SK-N-SH (cell line): ENCODE measurements around the gene IRF1. TPM values are rescaled to one million over a fixed set of nuclear protein-coding genes. Genes with fewer than 3 reads are reported as not detected.

Experiments used
- CTCF ChIA-PET: fragments of 300-600, 350-600 bp; formaldehyde crosslinking; extraction: SDS; loops from one replicate; lab custom pipeline; 2021; lab: Yijun Ruan, JAX
- POLR2A ChIA-PET: fragments of 350-600 bp; sonication (Branson Sonifier 250); formaldehyde crosslinking; extraction: SDS; loops from one replicate; lab custom pipeline; 2020; ENCODE audit warnings: antibody characterized with exemption, inconsistent platforms; lab: Yijun Ruan, JAX
- DNase-seq: peaks from one replicate; pipeline ENCODE4 v3.0.0; 2012
- H2AFZ ChIP-seq: fragments of 200-600 bp; sonication (generic); 2 replicates; pipeline ENCODE4 v1.8.1; 2016; ENCODE audit warnings: antibody characterized with exemption, mild to moderate bottlenecking, low read depth
- H3F3A ChIP-seq: fragments of 200-600 bp; sonication (generic); replicated peaks from 2 replicates; pipeline ENCODE3; 2016; ENCODE audit warnings: antibody characterized with exemption, mild to moderate bottlenecking; ENCODE audit not compliant: insufficient read depth
- H3K27ac ChIP-seq, 2 experiments: fragments of 200-500 bp in 1 of 2; fragments of 200-600 bp in 1 of 2; sonication (Bioruptor generic) in 1 of 2; sonication (generic), shearing (Covaris generic) in 1 of 2; 2 replicates each; pipeline versions ENCODE4 v1.5.1 to v1.6.1; 2014 to 2016; ENCODE audit warnings: low read depth in 2 of 2, inconsistent platforms in 1 of 2, low read length in 1 of 2, mild to moderate bottlenecking in 1 of 2, mixed read lengths in 1 of 2
- H3K27me3 ChIP-seq: fragments of 200-600 bp; sonication (generic), shearing (Covaris generic); 2 replicates; pipeline ENCODE4 v1.6.1; 2016; ENCODE audit warnings: mixed run types; ENCODE audit not compliant: insufficient read depth
- H3K36me3 ChIP-seq, 2 experiments: fragments of 200-500 bp in 1 of 2; fragments of 200-600 bp in 1 of 2; sonication (Bioruptor generic) in 1 of 2; sonication (generic) in 1 of 2; replicated peaks in 1 of 2; 2 replicates each; pipeline versions ENCODE3 to v1.5.1; 2014 to 2016; ENCODE audit warnings: low read length in 1 of 2, mild to moderate bottlenecking in 1 of 2; ENCODE audit not compliant: insufficient read depth in 2 of 2, control insufficient read depth in 1 of 2
- H3K4me1 ChIP-seq, 2 experiments: fragments of 200-500 bp in 1 of 2; fragments of 200-600 bp in 1 of 2; sonication (Bioruptor generic) in 1 of 2; sonication (generic), shearing (Covaris generic) in 1 of 2; 2 replicates each; pipeline versions ENCODE4 v1.5.1 to v1.6.1; 2014 to 2016; ENCODE audit warnings: low read depth in 1 of 2, low read length in 1 of 2, mixed run types in 1 of 2; ENCODE audit not compliant: insufficient read depth in 2 of 2, control insufficient read depth in 1 of 2
- H3K4me2 ChIP-seq: fragments of 200-600 bp; sonication (generic), shearing (Covaris generic); 2 replicates; pipeline ENCODE4 v1.6.1; 2017; ENCODE audit warnings: mixed run types
- H3K4me3 ChIP-seq, 2 experiments: fragments of 200-500 bp in 1 of 2; fragments of 200-600 bp in 1 of 2; sonication (Bioruptor generic) in 1 of 2; sonication (generic), shearing (Covaris generic) in 1 of 2; 2 replicates each; pipeline versions ENCODE4 v1.5.1 to v1.8.1; 2014 to 2016; ENCODE audit warnings: low read depth in 2 of 2, inconsistent platforms in 1 of 2, low read length in 1 of 2, mild to moderate bottlenecking in 1 of 2, mixed read lengths in 1 of 2, moderate library complexity in 1 of 2
- H3K79me2 ChIP-seq: fragments of 200-600 bp; sonication (generic); 2 replicates; pipeline ENCODE4 v1.8.1; 2017; ENCODE audit warnings: mild to moderate bottlenecking; ENCODE audit not compliant: insufficient read depth
- H3K9ac ChIP-seq: fragments of 200-600 bp; sonication (generic); 2 replicates; pipeline ENCODE4 v1.6.1; 2017; ENCODE audit warnings: mixed run types
- H3K9me2 ChIP-seq: fragments of 200-600 bp; sonication (generic); 2 replicates; pipeline ENCODE4 v1.6.1; 2017; ENCODE audit warnings: mixed run types
- H3K9me3 ChIP-seq: fragments of 200-600 bp; sonication (generic); 2 replicates; pipeline ENCODE4 v1.6.1; 2017; ENCODE audit warnings: mixed run types, mild to moderate bottlenecking, moderate library complexity
- H4K20me1 ChIP-seq: fragments of 200-600 bp; sonication (generic); 2 replicates; pipeline ENCODE4 v1.6.1; 2017; ENCODE audit warnings: mild to moderate bottlenecking, mixed run types; ENCODE audit not compliant: insufficient read depth
- CTCF ChIP-seq: fragments of 200-600 bp; sonication (generic); IDR thresholded peaks from 2 replicates; pipeline ENCODE4 v1.6.1; 2017; ENCODE audit warnings: antibody characterized with exemption, mild to moderate bottlenecking, moderate library complexity
- EP300 ChIP-seq, 2 experiments: IDR thresholded peaks; 2 replicates each; pipeline versions ENCODE4 v1.4.0 to v1.6.1; 2012; ENCODE audit warnings: borderline replicate concordance in 1 of 2, low read depth in 1 of 2, low read length in 1 of 2
- EZH2phosphoT487 ChIP-seq: fragments of 200-600 bp; sonication (generic); IDR thresholded peaks from 2 replicates; pipeline ENCODE4 v1.6.1; 2017; ENCODE audit warnings: low read depth, mixed run types, mild to moderate bottlenecking, antibody characterized with exemption, moderate library complexity, borderline replicate concordance
- GABPA ChIP-seq: IDR thresholded peaks from 2 replicates; pipeline ENCODE4 v1.4.0; 2012; ENCODE audit warnings: low read depth, mild to moderate bottlenecking
- JUND ChIP-seq: IDR thresholded peaks from 2 replicates; pipeline ENCODE4 v1.4.0; 2012
- MAX ChIP-seq: IDR thresholded peaks from 2 replicates; pipeline ENCODE4 v1.4.0; 2012; ENCODE audit warnings: low read depth
- NFIC ChIP-seq: IDR thresholded peaks from 2 replicates; pipeline ENCODE4 v1.4.0; 2012; ENCODE audit warnings: borderline replicate concordance
- PBX3 ChIP-seq: IDR thresholded peaks from 2 replicates; pipeline ENCODE4; 2012
- POLR2AphosphoS5 ChIP-seq: IDR thresholded peaks from 2 replicates; pipeline ENCODE4 v1.6.1; 2012; ENCODE audit warnings: low read depth, low read length
- RAD21 ChIP-seq: IDR thresholded peaks from 2 replicates; pipeline ENCODE4 v1.6.1; 2012; ENCODE audit warnings: mild to moderate bottlenecking, low read length
- RFX5 ChIP-seq: IDR thresholded peaks from 2 replicates; pipeline ENCODE4 v1.6.1; 2012; ENCODE audit warnings: mild to moderate bottlenecking, improper control_type of control experiment, low read length
- RXRA ChIP-seq: IDR thresholded peaks from 2 replicates; pipeline ENCODE4 v1.4.0; 2012; ENCODE audit warnings: low read depth, mild to moderate bottlenecking, borderline replicate concordance
- SIN3A ChIP-seq: IDR thresholded peaks from 2 replicates; pipeline ENCODE4 v1.6.1; 2012; ENCODE audit warnings: low read depth, mild to moderate bottlenecking, low read length, moderate library complexity, borderline replicate concordance
- SMC3 ChIP-seq: IDR thresholded peaks from 2 replicates; pipeline ENCODE4 v1.6.1; 2012; ENCODE audit warnings: low read depth, low read length, improper control_type of control experiment
- TAF1 ChIP-seq: IDR thresholded peaks from 2 replicates; pipeline ENCODE4 v1.6.1; 2012; ENCODE audit warnings: low read depth, mild to moderate bottlenecking, low read length, moderate library complexity, borderline replicate concordance
- TEAD4 ChIP-seq: IDR thresholded peaks from 2 replicates; pipeline ENCODE4 v1.4.0; 2012; ENCODE audit warnings: mild to moderate bottlenecking, borderline replicate concordance; ENCODE audit not compliant: insufficient read depth
- YY1 ChIP-seq: IDR thresholded peaks from 2 replicates; pipeline ENCODE4 v1.4.0; 2012; ENCODE audit warnings: low read depth, mild to moderate bottlenecking
- ZBTB33 ChIP-seq: IDR thresholded peaks from 2 replicates; pipeline ENCODE4 v1.4.0; 2012; ENCODE audit warnings: low read depth, borderline replicate concordance
- WGBS: methylation state at CpG from one replicate; pipeline ENCODE4 v1.1.6; 2017; ENCODE audit warnings: low lambda C conversion rate; 5-methylcytosine and 5-hydroxymethylcytosine counted together
- polyA plus RNA-seq, 3 experiments: library from polyadenylated mRNA; depleted of rRNA; stranded (reverse); fragments of >200 nt; gene quantifications; 2 replicates each; pipeline ENCODE4 v1.2.3, GENCODE V29; 2012
- TF ChIP-seq, protein P1 (sequence below): fragments of 150-350 bp; IDR thresholded peaks from 2 replicates; pipeline ENCODE4 v1.6.1; 2016; ENCODE audit warnings: mild to moderate bottlenecking, low read depth, low read length
- TF ChIP-seq, protein P2 (sequence below): IDR thresholded peaks from 2 replicates; pipeline ENCODE4 v1.6.1; 2012; ENCODE audit warnings: mild to moderate bottlenecking, low read depth, low read length, moderate library complexity
- TF ChIP-seq, protein P3 (sequence below): IDR thresholded peaks from 2 replicates; pipeline ENCODE4 v1.4.0; 2012; ENCODE audit warnings: low read depth, borderline replicate concordance

Gene IRF1
- polyA plus RNA-seq, 1 of the 3 experiments (the other 2 are of a cell fraction), result 15.2 TPM

DNA sequence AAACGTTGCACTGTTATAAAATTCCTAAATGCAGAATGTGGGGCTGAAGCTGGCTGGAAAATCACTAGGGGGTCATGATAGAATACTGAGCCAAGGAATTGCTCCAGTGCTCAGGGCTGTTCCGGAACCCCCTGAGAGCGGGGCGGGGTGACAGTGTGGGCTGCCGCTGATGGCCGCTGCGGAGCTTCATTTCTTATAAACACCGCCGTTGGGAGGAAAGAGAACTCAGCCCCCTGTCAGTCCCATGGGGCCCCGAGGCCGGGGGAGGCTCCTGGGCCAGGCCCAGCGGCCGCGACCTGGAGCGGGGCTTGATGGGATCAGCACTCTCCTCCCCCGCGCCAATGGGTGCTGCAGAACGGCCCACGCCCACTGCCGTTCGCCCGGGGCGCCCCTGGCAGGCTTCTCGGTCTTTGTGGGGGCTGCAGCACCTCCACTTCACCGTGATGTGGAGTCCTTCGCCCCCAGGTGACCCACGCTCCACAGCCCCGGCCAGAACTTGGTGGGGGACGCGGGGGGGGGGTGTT lies 5.2 kb upstream of the IRF1 start:
- H3F3A ChIP-seq, result peaks cover 30% of the 10 kb centered on the region
- peaks cover 24 to 29% of the 10 kb centered on the region in 2 experiments for H3K4me1 ChIP-seq
- 0% methylated on average over 12 of the region's 30 CpGs for WGBS
- no peaks in the 10 kb centered on the region for H3K36me3 ChIP-seq
- no peaks in the 10 kb centered on the region for H3K79me2 ChIP-seq
- H3K9me2 ChIP-seq, result no peaks in the 10 kb centered on the region
- no peaks in the 10 kb centered on the region for H3K27me3 ChIP-seq
- H3K9ac ChIP-seq, result peak overlapping the region; percentile 84
- H3K27ac ChIP-seq, result peak overlapping the region; percentile 96
- no peaks in the 10 kb centered on the region for H3K9me3 ChIP-seq
- CTCF ChIA-PET, result interaction anchor here (1.0 to 12.3 kb wide), 7 partner anchors 30 to 257 kb away, joined by 3 to 189 read pairs (median 17); no protein-coding TSS in a partner anchor
- no peaks in the 10 kb centered on the region for H4K20me1 ChIP-seq
- DNase-seq, result peak; percentile 84
- peak overlapping the region; percentile 96 for H3K4me2 ChIP-seq
- POLR2A ChIA-PET, result interaction anchor here (0.6 to 2.9 kb wide), 6 partner anchors 26 to 202 kb away, joined by 3 to 13 read pairs (median 3); partner anchors contain the start of gene SLC22A4
- peak overlapping the region; percentile 60 for H2AFZ ChIP-seq
- H3K4me3 ChIP-seq, result peak overlapping the region; percentile 69 to 78
- TF ChIP-seq CTCF, result 0 out of 2 replicates have a peak, but pooled peaks have one; percentile 11
- TF ChIP-seq, protein P1, sequence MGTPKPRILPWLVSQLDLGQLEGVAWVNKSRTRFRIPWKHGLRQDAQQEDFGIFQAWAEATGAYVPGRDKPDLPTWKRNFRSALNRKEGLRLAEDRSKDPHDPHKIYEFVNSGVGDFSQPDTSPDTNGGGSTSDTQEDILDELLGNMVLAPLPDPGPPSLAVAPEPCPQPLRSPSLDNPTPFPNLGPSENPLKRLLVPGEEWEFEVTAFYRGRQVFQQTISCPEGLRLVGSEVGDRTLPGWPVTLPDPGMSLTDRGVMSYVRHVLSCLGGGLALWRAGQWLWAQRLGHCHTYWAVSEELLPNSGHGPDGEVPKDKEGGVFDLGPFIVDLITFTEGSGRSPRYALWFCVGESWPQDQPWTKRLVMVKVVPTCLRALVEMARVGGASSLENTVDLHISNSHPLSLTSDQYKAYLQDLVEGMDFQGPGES, result no peak
- no peak for TF ChIP-seq SIN3A
- TF ChIP-seq RFX5, result no peak
- TF ChIP-seq, protein P2, sequence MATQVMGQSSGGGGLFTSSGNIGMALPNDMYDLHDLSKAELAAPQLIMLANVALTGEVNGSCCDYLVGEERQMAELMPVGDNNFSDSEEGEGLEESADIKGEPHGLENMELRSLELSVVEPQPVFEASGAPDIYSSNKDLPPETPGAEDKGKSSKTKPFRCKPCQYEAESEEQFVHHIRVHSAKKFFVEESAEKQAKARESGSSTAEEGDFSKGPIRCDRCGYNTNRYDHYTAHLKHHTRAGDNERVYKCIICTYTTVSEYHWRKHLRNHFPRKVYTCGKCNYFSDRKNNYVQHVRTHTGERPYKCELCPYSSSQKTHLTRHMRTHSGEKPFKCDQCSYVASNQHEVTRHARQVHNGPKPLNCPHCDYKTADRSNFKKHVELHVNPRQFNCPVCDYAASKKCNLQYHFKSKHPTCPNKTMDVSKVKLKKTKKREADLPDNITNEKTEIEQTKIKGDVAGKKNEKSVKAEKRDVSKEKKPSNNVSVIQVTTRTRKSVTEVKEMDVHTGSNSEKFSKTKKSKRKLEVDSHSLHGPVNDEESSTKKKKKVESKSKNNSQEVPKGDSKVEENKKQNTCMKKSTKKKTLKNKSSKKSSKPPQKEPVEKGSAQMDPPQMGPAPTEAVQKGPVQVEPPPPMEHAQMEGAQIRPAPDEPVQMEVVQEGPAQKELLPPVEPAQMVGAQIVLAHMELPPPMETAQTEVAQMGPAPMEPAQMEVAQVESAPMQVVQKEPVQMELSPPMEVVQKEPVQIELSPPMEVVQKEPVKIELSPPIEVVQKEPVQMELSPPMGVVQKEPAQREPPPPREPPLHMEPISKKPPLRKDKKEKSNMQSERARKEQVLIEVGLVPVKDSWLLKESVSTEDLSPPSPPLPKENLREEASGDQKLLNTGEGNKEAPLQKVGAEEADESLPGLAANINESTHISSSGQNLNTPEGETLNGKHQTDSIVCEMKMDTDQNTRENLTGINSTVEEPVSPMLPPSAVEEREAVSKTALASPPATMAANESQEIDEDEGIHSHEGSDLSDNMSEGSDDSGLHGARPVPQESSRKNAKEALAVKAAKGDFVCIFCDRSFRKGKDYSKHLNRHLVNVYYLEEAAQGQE, result no peak
- no peak for TF ChIP-seq SMC3
- 0 out of 2 replicates have a peak, but pooled peaks have one; percentile 35 for TF ChIP-seq RXRA
- TF ChIP-seq NFIC, result peak; percentile 49
- TF ChIP-seq RAD21, result no peak
- peak; percentile 29; the same call in 1 of the 2 replicates for TF ChIP-seq TAF1
- TF ChIP-seq EP300 (IDR thresholded peaks at IDR 0.05; ENCODE audit: borderline replicate concordance in 1 of 2, low read depth in 1 of 2, low read length in 1 of 2), result peak in 1 of 2 experiments; percentile 7; a peak in 1 of 4 replicates
- no peak for TF ChIP-seq ZBTB33
- TF ChIP-seq MAX, result 0 out of 2 replicates have a peak, but pooled peaks have one; percentile 6
- TF ChIP-seq GABPA, result no peak
- TF ChIP-seq, protein P3, sequence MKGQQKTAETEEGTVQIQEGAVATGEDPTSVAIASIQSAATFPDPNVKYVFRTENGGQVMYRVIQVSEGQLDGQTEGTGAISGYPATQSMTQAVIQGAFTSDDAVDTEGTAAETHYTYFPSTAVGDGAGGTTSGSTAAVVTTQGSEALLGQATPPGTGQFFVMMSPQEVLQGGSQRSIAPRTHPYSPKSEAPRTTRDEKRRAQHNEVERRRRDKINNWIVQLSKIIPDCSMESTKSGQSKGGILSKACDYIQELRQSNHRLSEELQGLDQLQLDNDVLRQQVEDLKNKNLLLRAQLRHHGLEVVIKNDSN, result 0 out of 2 replicates have a peak, but pooled peaks have one; percentile 19
- peak; percentile 27; the same call in 1 of the 2 replicates for TF ChIP-seq PBX3
- TF ChIP-seq JUND, result no peak
- peak; percentile 68; the same call in 1 of the 2 replicates for TF ChIP-seq YY1
- TF ChIP-seq TEAD4, result no peak
- no peak for TF ChIP-seq POLR2AphosphoS5
- no peak for TF ChIP-seq EZH2phosphoT487
